GM12892 (cell line): Measurements from ENCODE around the gene CFAP298.

Source experiments
- POLR2A ChIP-seq: IDR thresholded peaks from 2 replicates; pipeline ENCODE4 v1.6.1; 2011; ENCODE audit warnings: low read depth, low read length, control low read depth
- POLR2AphosphoS5 ChIP-seq: IDR thresholded peaks from 2 replicates; pipeline ENCODE4 v1.6.1; 2011; ENCODE audit warnings: low read depth, low read length, control low read depth

DNA sequence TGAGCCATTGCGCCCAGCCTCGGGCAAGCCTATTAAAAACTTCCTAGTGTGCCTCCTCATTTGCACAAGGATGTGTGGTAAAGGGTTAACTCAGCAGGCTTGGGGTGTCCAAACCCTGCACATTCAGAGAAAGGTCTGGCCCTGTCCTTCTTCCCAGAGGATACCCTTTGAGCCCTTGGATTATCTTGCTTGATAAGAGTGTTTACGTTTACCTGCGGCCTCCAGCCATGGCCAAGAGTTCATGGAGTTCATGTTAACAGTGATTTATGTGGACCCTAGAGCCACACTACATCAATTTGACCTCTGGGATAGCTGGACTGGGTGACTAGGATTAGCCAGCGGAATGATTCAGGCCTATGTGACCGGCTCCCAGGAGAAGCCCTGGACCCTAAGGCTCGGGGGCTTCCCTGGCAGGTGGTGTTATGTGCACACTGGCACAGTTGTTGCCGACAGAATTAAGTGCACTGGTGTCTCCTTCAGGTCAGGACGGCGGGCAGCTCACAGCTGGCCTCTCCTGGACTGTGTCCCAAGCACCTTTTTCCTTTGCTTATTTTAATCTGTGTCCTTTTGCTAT lies 19.2 kb downstream of the CFAP298 start:
- TF ChIP-seq POLR2A = no peak
- TF ChIP-seq POLR2AphosphoS5 = no peak
